Anterior cingulate cortex (tissue), 58 donors: ENCODE results near the gene BCAN.

ENCODE experiments used
- DNase-seq, 58 donors: peaks; one replicate each; lab custom pipeline; 2025; lab: John Stamatoyannopoulos, UW

BCAN gene

DNA sequence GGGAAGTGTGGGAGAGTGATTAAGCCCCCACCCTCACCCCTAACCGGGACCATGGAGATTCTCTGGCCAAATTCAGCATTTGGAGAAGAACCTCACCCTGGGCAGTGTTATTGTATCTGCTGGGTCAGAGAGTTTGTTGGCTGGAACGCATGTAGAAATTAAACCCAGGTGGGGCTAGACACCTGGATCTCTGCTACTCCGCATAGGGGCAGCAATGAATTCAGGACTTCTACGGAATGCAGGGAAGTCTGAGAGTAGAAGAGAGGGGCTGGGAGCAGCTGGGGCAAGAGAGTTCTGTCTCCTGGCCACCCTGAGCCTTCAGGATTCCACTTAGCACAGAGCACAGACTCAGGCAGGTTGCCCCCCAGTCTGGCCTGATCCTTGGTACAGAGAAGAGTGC, 67.1 kb downstream of the BCAN start:
- DNase-seq, result no peak
